ENCODE results near the gene PRPSAP2. TPM values are rescaled to one million over a fixed set of nuclear protein-coding genes. Genes with fewer than 3 reads are reported as not detected.

The PRPSAP2 gene
- total and polyA plus RNA-seq, 2 of the 4 experiments (the other 2 are of a cell fraction), result 22.9 to 28.1 TPM

DNA sequence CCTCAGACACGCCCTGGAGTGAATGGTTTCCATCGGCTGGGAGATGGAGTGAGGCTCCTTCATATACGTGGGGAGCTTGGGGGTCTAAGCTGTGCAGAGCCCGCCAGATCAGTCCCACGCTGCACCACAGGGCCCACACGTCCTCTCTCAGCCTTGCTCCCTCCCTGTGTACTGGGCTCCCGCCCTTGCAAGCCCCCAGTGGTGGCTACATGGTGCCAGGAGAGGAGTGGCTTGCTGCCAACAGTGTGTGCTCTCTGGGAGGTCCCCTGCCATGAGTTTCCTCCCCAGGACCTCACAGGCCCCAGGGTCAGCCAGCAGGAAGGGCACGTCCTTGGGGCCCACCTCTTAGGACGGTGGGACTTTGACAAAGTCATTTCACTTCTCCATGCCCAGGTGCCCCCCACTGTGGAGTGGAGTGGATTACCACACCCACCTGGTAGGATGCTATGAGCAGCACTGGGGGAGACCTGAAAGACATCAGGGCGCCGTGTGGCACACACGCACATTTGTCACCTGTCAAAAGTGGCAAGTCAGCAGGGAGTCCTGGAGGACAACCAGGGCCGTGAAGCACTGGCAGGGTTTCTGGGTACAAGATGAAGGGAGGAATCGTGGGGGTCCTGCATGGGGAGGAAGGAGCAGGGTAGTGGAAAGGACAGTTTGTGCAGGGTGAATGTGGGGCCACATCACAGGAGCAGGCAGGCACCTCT lies 107.8 kb downstream of the PRPSAP2 start:
- H2BK120ac ChIP-seq (ENCODE audit: low read depth, low read length), result no peak overlapping the region
- H2AFZ ChIP-seq (replicated peaks; ENCODE audit: low read length, poor library complexity), result no peak overlapping the region
- H2AK9ac ChIP-seq (replicated peaks; ENCODE audit: low read depth, low read length, poor library complexity), result no peak overlapping the region
- H3K18ac ChIP-seq (ENCODE audit: low read depth, low read length), result no peak overlapping the region
- H3K79me1 ChIP-seq (ENCODE audit: low read depth in 1 of 2, low read length in 2 of 2), result peaks cover 0 to 2% of the 10 kb centered on the region in 2 experiments; a peak in 1 of 4 replicates
- H3K4me2 ChIP-seq (ENCODE audit: low read depth, low read length), result no peak overlapping the region
- H2AK5ac ChIP-seq (ENCODE audit: low read depth, low read length), result peak overlapping the region; percentile 10; the same call in 1 of the 2 replicates
- BruUV-seq (replicated peaks), result no TSS peak
- H2BK15ac ChIP-seq (ENCODE audit: low read depth, low read length), result no peak overlapping the region
- H4K5ac ChIP-seq (ENCODE audit: low read depth, low read length), result no peak overlapping the region
- H3K4me3 ChIP-seq (ENCODE audit: insufficient read depth, low read depth, low read length), result no peak overlapping the region
- intact Hi-C loops (cut with micrococcal nuclease) (no loop called here), dilution Hi-C loops (cut with HindIII; ENCODE audit: low sequenced_read_pairs, unreplicated experiment) (no loop called here), in situ Hi-C loops (cut with MboI; ENCODE audit: low sequenced_read_pairs) (no loop called here)
- H3K56ac ChIP-seq (ENCODE audit: extremely low read depth, insufficient read depth, low read length), result no peak overlapping the region
- H2BK20ac ChIP-seq (ENCODE audit: low read depth, low read length), result no peak overlapping the region
- no peak overlapping the region for H3K9ac ChIP-seq (ENCODE audit: low read depth, low read length)
- no peak overlapping the region for H3K4ac ChIP-seq (ENCODE audit: low read depth, low read length)
- no peak overlapping the region for H4K91ac ChIP-seq (ENCODE audit: insufficient read depth, low read depth, low read length)
- H4K20me1 ChIP-seq (ENCODE audit: insufficient read depth, low read length), result no peaks in the 10 kb centered on the region
- H3K27me3 ChIP-seq (ENCODE audit: control insufficient read depth, insufficient read depth, low read length), result no peaks in the 10 kb centered on the region
- H3K36me3 ChIP-seq (ENCODE audit: control insufficient read depth, insufficient read depth, low read length), result 0 out of 2 replicates have a peak, but pooled peaks cover 6% of the 10 kb centered on the region
- no peak for ATAC-seq (ENCODE audit: low read depth)
- 80% methylated on average over 2 of the region's 14 CpGs; no CpG with 5 or more reads in 1 of the 2 experiments for WGBS, 2 experiments (ENCODE audit: extremely low coverage in 2 of 2, insufficient read length in 1 of 2)
- H3K9me3 ChIP-seq (ENCODE audit: control insufficient read depth, insufficient read depth, low read length), result no peaks in the 10 kb centered on the region
- peaks cover 4% of the 10 kb centered on the region; the same call in 1 of the 2 replicates for H3K9me1 ChIP-seq (ENCODE audit: insufficient read depth, low read length)
- H3K4me1 ChIP-seq (ENCODE audit: control insufficient read depth, insufficient read depth, low read length), result peaks cover 23% of the 10 kb centered on the region
- POLR2A ChIA-PET (ENCODE audit: unreplicated experiment), result no interaction called here
- no peak for TF ChIP-seq RFX5 (IDR thresholded peaks at IDR 0.05; ENCODE audit: low read depth, low read length)
- TF ChIP-seq MXI1 (IDR thresholded peaks at IDR 0.05; ENCODE audit: borderline replicate concordance, low read depth, low read length), result no peak
- TF ChIP-seq RAD21 (IDR thresholded peaks at IDR 0.05; ENCODE audit: low read length), result no peak
- TF ChIP-seq POLR2A (IDR thresholded peaks at IDR 0.05; ENCODE audit: low read depth, low read length), result no peak
- no peak for TF ChIP-seq SMC3 (IDR thresholded peaks at IDR 0.05; ENCODE audit: low read depth, low read length)
- TF ChIP-seq, protein P1, sequence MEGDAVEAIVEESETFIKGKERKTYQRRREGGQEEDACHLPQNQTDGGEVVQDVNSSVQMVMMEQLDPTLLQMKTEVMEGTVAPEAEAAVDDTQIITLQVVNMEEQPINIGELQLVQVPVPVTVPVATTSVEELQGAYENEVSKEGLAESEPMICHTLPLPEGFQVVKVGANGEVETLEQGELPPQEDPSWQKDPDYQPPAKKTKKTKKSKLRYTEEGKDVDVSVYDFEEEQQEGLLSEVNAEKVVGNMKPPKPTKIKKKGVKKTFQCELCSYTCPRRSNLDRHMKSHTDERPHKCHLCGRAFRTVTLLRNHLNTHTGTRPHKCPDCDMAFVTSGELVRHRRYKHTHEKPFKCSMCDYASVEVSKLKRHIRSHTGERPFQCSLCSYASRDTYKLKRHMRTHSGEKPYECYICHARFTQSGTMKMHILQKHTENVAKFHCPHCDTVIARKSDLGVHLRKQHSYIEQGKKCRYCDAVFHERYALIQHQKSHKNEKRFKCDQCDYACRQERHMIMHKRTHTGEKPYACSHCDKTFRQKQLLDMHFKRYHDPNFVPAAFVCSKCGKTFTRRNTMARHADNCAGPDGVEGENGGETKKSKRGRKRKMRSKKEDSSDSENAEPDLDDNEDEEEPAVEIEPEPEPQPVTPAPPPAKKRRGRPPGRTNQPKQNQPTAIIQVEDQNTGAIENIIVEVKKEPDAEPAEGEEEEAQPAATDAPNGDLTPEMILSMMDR (conservative IDR thresholded peaks at IDR 0.05; ENCODE audit: low read depth, low read length), result no peak
- no peak for TF ChIP-seq BHLHE40 (IDR thresholded peaks at IDR 0.05; ENCODE audit: low read depth, low read length)
- no peak for TF ChIP-seq MAFK (IDR thresholded peaks at IDR 0.05; ENCODE audit: low read depth, low read length)
- no peak for TF ChIP-seq FOS (IDR thresholded peaks at IDR 0.05; ENCODE audit: low read depth, low read length)
- TF ChIP-seq NFE2L2 (IDR thresholded peaks at IDR 0.05; ENCODE audit: low read depth, low read length), result no peak
- no peak for TF ChIP-seq CHD1 (IDR thresholded peaks at IDR 0.05; ENCODE audit: low read depth, low read length)
- TF ChIP-seq, protein P2, sequence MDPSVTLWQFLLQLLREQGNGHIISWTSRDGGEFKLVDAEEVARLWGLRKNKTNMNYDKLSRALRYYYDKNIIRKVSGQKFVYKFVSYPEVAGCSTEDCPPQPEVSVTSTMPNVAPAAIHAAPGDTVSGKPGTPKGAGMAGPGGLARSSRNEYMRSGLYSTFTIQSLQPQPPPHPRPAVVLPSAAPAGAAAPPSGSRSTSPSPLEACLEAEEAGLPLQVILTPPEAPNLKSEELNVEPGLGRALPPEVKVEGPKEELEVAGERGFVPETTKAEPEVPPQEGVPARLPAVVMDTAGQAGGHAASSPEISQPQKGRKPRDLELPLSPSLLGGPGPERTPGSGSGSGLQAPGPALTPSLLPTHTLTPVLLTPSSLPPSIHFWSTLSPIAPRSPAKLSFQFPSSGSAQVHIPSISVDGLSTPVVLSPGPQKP (IDR thresholded peaks at IDR 0.05; ENCODE audit: borderline replicate concordance, low read depth, low read length), result no peak
- no peak overlapping the region for H2BK5ac ChIP-seq (ENCODE audit: low read depth, low read length, poor library complexity, severe bottlenecking)
- no peak overlapping the region for H4K8ac ChIP-seq (ENCODE audit: low read depth in 2 of 2, low read length in 2 of 2)
- no peak overlapping the region for H3K27ac ChIP-seq (ENCODE audit: insufficient read depth, low read length)
- CTCF ChIA-PET, result no interaction called here
- H3K23ac ChIP-seq (ENCODE audit: low read depth, low read length), result no peak overlapping the region
- no peak overlapping the region for H3K14ac ChIP-seq (replicated peaks; ENCODE audit: low read depth, low read length)
- no peak for DNase-seq
